GM21528 (cell line): ENCODE results near the gene KRT83.

Experiments
- ATAC-seq: cut with Tn5 transposase; IDR thresholded peaks from one replicate; pipeline ENCODE4 v1.9.1; 2021; ENCODE audit warnings: mild to moderate bottlenecking, moderate library complexity; ENCODE audit not compliant: unreplicated experiment, low FRiP score

The KRT83 gene

GRCh38 chr12:52268212-52268611 lies 53.0 kb downstream of the KRT83 start:
- ATAC-seq = no peak

GRCh38 chr12:52267699-52268098 lies 53.5 kb downstream of the KRT83 start:
- no peak for ATAC-seq

GRCh38 chr12:52267266-52267665 lies 53.9 kb downstream of the KRT83 start:
- ATAC-seq = no peak

GRCh38 chr12:52266514-52266913 lies 54.7 kb downstream of the KRT83 start:
- no peak for ATAC-seq

GRCh38 chr12:52264435-52264825 lies 56.8 kb downstream of the KRT83 start:
- no peak for ATAC-seq
